ENCODE data around the gene DCDC1.

- TF ChIP-seq CTCF (IDR thresholded peaks at IDR 0.05) = no peak
- no peak for TF ChIP-seq POLR2A (IDR thresholded peaks at IDR 0.05)
- no peak for TF ChIP-seq EP300 (IDR thresholded peaks at IDR 0.05)
Measured at GRCh38 chr11:31369348-31370329, at the start of gene DCDC1, which contains the start of gene DNAJC24.
